Measurements from ENCODE around the gene GTF3C6. TPM values are rescaled to one million over a fixed set of nuclear protein-coding genes. Genes with fewer than 3 reads are reported as not detected.

The GTF3C6 gene
- total RNA-seq = 100 to 1,000 TPM; 112 to 143 (median 127) TPM
- 100 to 1,000 TPM; 125 to 159 (median 126) TPM for polyA plus RNA-seq
- long read RNA-seq, donor 1, transcript GTF3C6-201 (6 exons, 952 nt) = major isoform, 65 of 69 reads
- long read RNA-seq, donor 1, partial matches to known transcripts = 1 of 69 reads
- long read RNA-seq, donor 1, other reads (novel, unspliced or antisense) = 3 of 69 reads
- long read RNA-seq, donor 2, transcript GTF3C6-201 (6 exons, 952 nt) = major isoform, 93 of 96 reads
- long read RNA-seq, donor 2, partial matches to known transcripts = 0 of 96 reads
- long read RNA-seq, donor 2, other reads (novel, unspliced or antisense) = 3 of 96 reads

GRCh38 chr6:110958329-110959192 is at the start of gene GTF3C6:
Gene GTF3C6, plus strand, starts transcription at chr6:110958706. Its CDS starts 64 bp downstream, at chr6:110958770.
- Histone ChIP-seq H3K9me3 (no peaks in the 10 kb centered on the region), H3K4me1 (peaks cover 7% of the 10 kb centered on the region), H3K4me3 (peak within 1 kb of the TSS; percentile 97), H3K36me3 (ENCODE audit: insufficient read depth in 1 of 2, low read depth in 1 of 2) (peaks cover 5 to 38% of the 10 kb centered on the region in 2 donors), H3K27ac (peak within 1 kb of the TSS; percentile 98), H3K27me3 (ENCODE audit: insufficient read depth in 3 of 3, low read length in 2 of 3) (no peaks in the 10 kb centered on the region)
- ATAC-seq (peak; percentile 98 to 99 (median 98)), DNase-seq (peak; percentile 94 to 97)
- WGBS, 3 donors = 0 to 1% (median 1%) methylated on average over 70 of the region's 70 CpGs
- intact Hi-C loops (cut with DNase I) = loop anchor here (5.0 to 10.0 kb wide), 3 partner anchors 81 to 434 kb away; partner anchors contain the start of gene CDK19 (in 1 of the 2)
- no peak for TF ChIP-seq CTCF (IDR thresholded peaks at IDR 0.05)

GRCh38 chr6:110930781-110931180 is 27.7 kb upstream of the GTF3C6 start:
- H3K27me3 ChIP-seq (ENCODE audit: insufficient read depth in 3 of 3, low read length in 2 of 3) = no peaks in the 10 kb centered on the region
- H3K9me3 ChIP-seq = no peaks in the 10 kb centered on the region
- TF ChIP-seq CTCF (IDR thresholded peaks at IDR 0.05) = no peak
- intact Hi-C loops (cut with DNase I) = no loop called here
- no peak overlapping the region for H3K4me3 ChIP-seq
- ATAC-seq (no peak), DNase-seq (no peak)
- H3K36me3 ChIP-seq (ENCODE audit: insufficient read depth in 1 of 2, low read depth in 1 of 2) = no peaks in the 10 kb centered on the region
- WGBS, 3 donors = 90 to 94% (median 90%) methylated on average over 3 of the region's 3 CpGs
- H3K4me1 ChIP-seq = no peaks in the 10 kb centered on the region
- H3K27ac ChIP-seq = no peak overlapping the region

- no peak overlapping the region for H3K4me3 ChIP-seq
- WGBS, 3 donors = 51 to 59% (median 55%) methylated on average over 2 of the region's 2 CpGs
- no peak for TF ChIP-seq CTCF (IDR thresholded peaks at IDR 0.05)
Observed at GRCh38 chr6:110933912-110934311, 24.6 kb upstream of the GTF3C6 start.

GRCh38 chr6:110934381-110934898 is 24.1 kb upstream of the GTF3C6 start:
- 71 to 77% (median 76%) methylated on average over 1 of the region's 1 CpG for WGBS, 3 donors
- no peak for TF ChIP-seq CTCF (IDR thresholded peaks at IDR 0.05)
- Histone ChIP-seq H3K27ac (no peak overlapping the region), H3K27me3 (ENCODE audit: insufficient read depth in 3 of 3, low read length in 2 of 3) (no peaks in the 10 kb centered on the region), H3K4me3 (no peak overlapping the region), H3K4me1 (no peaks in the 10 kb centered on the region), H3K9me3 (no peaks in the 10 kb centered on the region), H3K36me3 (ENCODE audit: insufficient read depth in 1 of 2, low read depth in 1 of 2) (no peaks in the 10 kb centered on the region)
- intact Hi-C loops (cut with DNase I) = no loop called here
- no peak for ATAC-seq
- no peak for DNase-seq

More at GRCh38 chr6:110933912-110934311, 24.6 kb upstream of the GTF3C6 start:
- Histone ChIP-seq H3K27me3 (ENCODE audit: insufficient read depth in 3 of 3, low read length in 2 of 3) (no peaks in the 10 kb centered on the region), H3K9me3 (no peaks in the 10 kb centered on the region), H3K27ac (no peak overlapping the region), H3K4me1 (no peaks in the 10 kb centered on the region), H3K36me3 (ENCODE audit: insufficient read depth in 1 of 2, low read depth in 1 of 2) (no peaks in the 10 kb centered on the region)
- DNase-seq = no peak
- intact Hi-C loops (cut with DNase I) = no loop called here
- ATAC-seq = no peak

Measured in psoas muscle (tissue), 8 donors.